ENCODE results near the gene HS3ST5. TPM values are rescaled to one million over a fixed set of nuclear protein-coding genes. Genes with fewer than 3 reads are reported as not detected.

HS3ST5 gene
- total and polyA plus RNA-seq, 7 donors: 0.01 to 2.9 (median 0.25) TPM

DNA sequence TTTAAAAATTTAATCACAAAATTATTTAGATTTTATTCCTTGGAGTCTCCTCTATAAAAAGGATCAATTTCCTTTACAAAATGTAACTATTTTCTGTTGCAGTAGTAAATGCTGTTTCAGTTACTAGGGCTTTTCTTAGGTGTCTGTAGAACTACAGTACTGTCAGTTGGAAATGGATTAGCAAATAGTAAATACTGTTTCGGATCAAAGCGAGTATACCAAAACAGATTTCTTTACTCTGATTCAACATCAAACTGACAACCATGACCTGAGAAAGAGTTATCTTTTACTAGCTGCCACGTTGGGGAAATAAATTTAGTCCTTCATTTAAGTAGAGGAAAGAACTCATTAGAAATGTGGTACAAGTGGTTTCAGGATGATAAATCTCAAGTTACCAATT, 172.5 kb downstream of the HS3ST5 start:
- no peak overlapping the region for H3K4me3 ChIP-seq
- ATAC-seq (no peak), DNase-seq (no peak)
- H3K27ac ChIP-seq: no peak overlapping the region
- H3K36me3 ChIP-seq (ENCODE audit: insufficient read depth in 1 of 2, low read depth in 1 of 2): no peaks in the 10 kb centered on the region
- H3K27me3 ChIP-seq (ENCODE audit: insufficient read depth in 3 of 3, low read length in 2 of 3): no peaks in the 10 kb centered on the region
- no peaks in the 10 kb centered on the region for H3K9me3 ChIP-seq
- TF ChIP-seq, protein P1, sequence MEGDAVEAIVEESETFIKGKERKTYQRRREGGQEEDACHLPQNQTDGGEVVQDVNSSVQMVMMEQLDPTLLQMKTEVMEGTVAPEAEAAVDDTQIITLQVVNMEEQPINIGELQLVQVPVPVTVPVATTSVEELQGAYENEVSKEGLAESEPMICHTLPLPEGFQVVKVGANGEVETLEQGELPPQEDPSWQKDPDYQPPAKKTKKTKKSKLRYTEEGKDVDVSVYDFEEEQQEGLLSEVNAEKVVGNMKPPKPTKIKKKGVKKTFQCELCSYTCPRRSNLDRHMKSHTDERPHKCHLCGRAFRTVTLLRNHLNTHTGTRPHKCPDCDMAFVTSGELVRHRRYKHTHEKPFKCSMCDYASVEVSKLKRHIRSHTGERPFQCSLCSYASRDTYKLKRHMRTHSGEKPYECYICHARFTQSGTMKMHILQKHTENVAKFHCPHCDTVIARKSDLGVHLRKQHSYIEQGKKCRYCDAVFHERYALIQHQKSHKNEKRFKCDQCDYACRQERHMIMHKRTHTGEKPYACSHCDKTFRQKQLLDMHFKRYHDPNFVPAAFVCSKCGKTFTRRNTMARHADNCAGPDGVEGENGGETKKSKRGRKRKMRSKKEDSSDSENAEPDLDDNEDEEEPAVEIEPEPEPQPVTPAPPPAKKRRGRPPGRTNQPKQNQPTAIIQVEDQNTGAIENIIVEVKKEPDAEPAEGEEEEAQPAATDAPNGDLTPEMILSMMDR (IDR thresholded peaks at IDR 0.05): no peak
- H3K4me1 ChIP-seq: no peaks in the 10 kb centered on the region
- 59 to 76% (median 64%) methylated on average over 3 of the region's 3 CpGs for WGBS, 3 donors
- intact Hi-C loops (cut with DNase I): loop anchor here in 1 of 2 donors (5.0 kb wide), 1 partner anchor 132 kb away; no protein-coding TSS in a partner anchor

- Histone ChIP-seq H3K9me3 (no peaks in the 10 kb centered on the region), H3K4me1 (no peaks in the 10 kb centered on the region), H3K27ac (no peak overlapping the region), H3K27me3 (ENCODE audit: insufficient read depth in 3 of 3, low read length in 2 of 3) (no peaks in the 10 kb centered on the region), H3K36me3 (ENCODE audit: insufficient read depth in 1 of 2, low read depth in 1 of 2) (no peaks in the 10 kb centered on the region), H3K4me3 (no peak overlapping the region)
- intact Hi-C loops (cut with DNase I): loop anchor here (5.0 to 10.0 kb wide), 2 partner anchors 133 to 135 kb away; no protein-coding TSS in a partner anchor
- TF ChIP-seq, protein P1 (IDR thresholded peaks at IDR 0.05): no peak
- DNase-seq: no peak
- peak in 2 of 4 donors; percentile 23 to 40 for ATAC-seq
These were observed 173.1 kb downstream of the HS3ST5 start for GRCh38 chr6:114169763-114170162.

DNA sequence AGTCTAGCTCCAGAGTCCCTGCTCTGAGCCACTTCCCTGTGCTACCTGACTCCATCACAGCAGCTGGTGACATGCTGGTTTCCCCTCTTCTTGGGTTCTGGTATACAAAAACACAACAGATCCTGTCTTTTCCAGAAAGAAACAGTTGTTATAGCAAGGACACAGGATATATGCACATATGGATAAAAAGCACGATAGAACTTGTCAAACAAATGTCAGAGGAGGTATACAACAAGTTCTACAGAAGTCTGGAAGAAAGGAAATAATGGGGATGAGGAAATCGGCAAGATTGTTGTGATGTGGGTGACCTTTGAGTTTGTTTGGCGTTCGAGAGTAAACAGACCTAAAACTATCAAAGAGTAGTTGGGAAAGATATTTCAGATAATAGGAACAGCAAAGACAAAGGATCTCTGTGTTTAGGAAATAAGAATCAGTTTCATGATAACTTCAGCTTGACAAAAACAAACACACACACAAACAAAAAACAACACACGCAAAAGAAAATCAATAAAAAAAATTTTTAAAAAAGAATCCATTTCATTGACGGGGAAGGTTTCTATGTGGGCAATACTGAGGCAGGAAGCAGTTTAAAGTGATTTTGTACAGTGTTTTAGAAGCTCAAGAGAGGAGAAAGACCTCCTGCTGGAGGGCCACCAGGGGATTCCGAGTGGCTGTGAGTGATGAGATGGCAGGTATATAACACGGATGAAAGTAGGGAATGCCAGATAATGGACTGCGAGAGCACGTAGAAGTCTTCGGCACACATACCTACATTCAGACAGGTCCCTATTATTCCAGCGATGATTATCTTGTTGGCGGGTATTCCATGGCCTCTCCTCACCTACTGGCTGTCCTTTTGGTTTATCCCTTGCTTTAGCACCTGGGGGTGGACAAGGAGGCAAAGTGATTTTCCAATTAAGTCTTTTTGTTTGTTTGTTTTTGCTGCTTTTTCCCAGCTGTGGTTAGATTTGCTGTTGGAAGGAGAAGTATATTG, 174.9 kb downstream of the HS3ST5 start:
- H3K27ac ChIP-seq: no peak overlapping the region
- H3K9me3 ChIP-seq: no peaks in the 10 kb centered on the region
- DNase-seq (no peak), ATAC-seq (no peak)
- H3K36me3 ChIP-seq (ENCODE audit: insufficient read depth in 1 of 2, low read depth in 1 of 2): no peaks in the 10 kb centered on the region
- intact Hi-C loops (cut with DNase I): loop anchor here in 1 of 2 donors (10.0 kb wide), 1 partner anchor 137 kb away; no protein-coding TSS in a partner anchor
- TF ChIP-seq, protein P1 (IDR thresholded peaks at IDR 0.05): no peak
- WGBS, 3 donors: 89% methylated on average over 13 of the region's 13 CpGs
- no peaks in the 10 kb centered on the region for H3K4me1 ChIP-seq
- no peaks in the 10 kb centered on the region for H3K27me3 ChIP-seq (ENCODE audit: insufficient read depth in 3 of 3, low read length in 2 of 3)
- H3K4me3 ChIP-seq: no peak overlapping the region

GRCh38 chr6:114164207-114164606, 178.6 kb downstream of the HS3ST5 start:
- no peaks in the 10 kb centered on the region for H3K4me1 ChIP-seq
- DNase-seq: no peak
- ATAC-seq: no peak
- intact Hi-C loops (cut with DNase I): loop anchor here in 1 of 2 donors (10.0 kb wide), 1 partner anchor 141 kb away; no protein-coding TSS in a partner anchor
- TF ChIP-seq, protein P1 (IDR thresholded peaks at IDR 0.05): no peak
- H3K36me3 ChIP-seq (ENCODE audit: insufficient read depth in 1 of 2, low read depth in 1 of 2): no peaks in the 10 kb centered on the region
- no peak overlapping the region for H3K4me3 ChIP-seq
- H3K27me3 ChIP-seq (ENCODE audit: insufficient read depth in 3 of 3, low read length in 2 of 3): no peaks in the 10 kb centered on the region
- H3K9me3 ChIP-seq: no peaks in the 10 kb centered on the region
- H3K27ac ChIP-seq: no peak overlapping the region

All from psoas muscle (tissue), 8 donors.